Measurements from ENCODE around the gene RBBP4.
"Not testable (repeated sequence)": the region's sequence is repeated elsewhere in the genome, so short reads cannot be mapped to it uniquely, and the experiment has no call there.

Gene RBBP4

GRCh38 chr1:32652244-32652962 is 1.4 kb downstream of the RBBP4 start:
- peaks cover 67% of the 10 kb centered on the region for H3K4me1 Mint-ChIP-seq
- peaks cover 45% of the 10 kb centered on the region for H3K36me3 Mint-ChIP-seq
- no peaks in the 10 kb centered on the region for H3K27me3 Mint-ChIP-seq
- no peak for DNase-seq
- peak overlapping the region; percentile 89 for H3K4me3 Mint-ChIP-seq
- H3K27ac Mint-ChIP-seq: peak overlapping the region; percentile 99
- CTCF ChIA-PET: no interaction called here
- H3K9me3 Mint-ChIP-seq: no peaks in the 10 kb centered on the region

- Mint-ChIP-seq H3K4me3 (no peak overlapping the region), H3K27me3 (no peaks in the 10 kb centered on the region), H3K9me3 (no peaks in the 10 kb centered on the region), H3K36me3 (peaks cover 56% of the 10 kb centered on the region), H3K27ac (no peak overlapping the region), H3K4me1 (peaks cover 29% of the 10 kb centered on the region)
- CTCF ChIA-PET: no interaction called here
- DNase-seq: no peak
Measured at GRCh38 chr1:32659581-32659980, 8.6 kb downstream of the RBBP4 start.

GRCh38 chr1:32665915-32666314 is 14.9 kb downstream of the RBBP4 start:
- H3K27me3 Mint-ChIP-seq: no peaks in the 10 kb centered on the region
- DNase-seq: no peak
- H3K4me3 Mint-ChIP-seq: no peak overlapping the region
- H3K9me3 Mint-ChIP-seq: no peaks in the 10 kb centered on the region
- H3K36me3 Mint-ChIP-seq: peaks cover 49% of the 10 kb centered on the region
- H3K4me1 Mint-ChIP-seq: peaks cover 2% of the 10 kb centered on the region
- H3K27ac Mint-ChIP-seq: no peak overlapping the region
- CTCF ChIA-PET: no interaction called here

GRCh38 chr1:32666901-32667566 is 16.0 kb downstream of the RBBP4 start:
- no peak overlapping the region for H3K27ac Mint-ChIP-seq
- peaks cover 47% of the 10 kb centered on the region for H3K36me3 Mint-ChIP-seq
- H3K9me3 Mint-ChIP-seq: no peaks in the 10 kb centered on the region
- CTCF ChIA-PET: no interaction called here
- no peak for DNase-seq
- H3K27me3 Mint-ChIP-seq: no peaks in the 10 kb centered on the region
- no peak overlapping the region for H3K4me3 Mint-ChIP-seq
- no peaks in the 10 kb centered on the region for H3K4me1 Mint-ChIP-seq

- H3K4me3 Mint-ChIP-seq, CTCF ChIA-PET, DNase-seq, H3K9me3 Mint-ChIP-seq, H3K27ac Mint-ChIP-seq, H3K27me3 Mint-ChIP-seq, H3K4me1 Mint-ChIP-seq: not testable (repeated sequence)
- H3K36me3 Mint-ChIP-seq: peaks cover 59% of the 10 kb centered on the region
Measured at GRCh38 chr1:32668716-32669115, 17.7 kb downstream of the RBBP4 start.

- CTCF ChIA-PET: no interaction called here
- no peaks in the 10 kb centered on the region for H3K9me3 Mint-ChIP-seq
- H3K27me3 Mint-ChIP-seq: no peaks in the 10 kb centered on the region
- H3K36me3 Mint-ChIP-seq: peaks cover 65% of the 10 kb centered on the region
- H3K4me1 Mint-ChIP-seq: no peaks in the 10 kb centered on the region
- no peak overlapping the region for H3K27ac Mint-ChIP-seq
- no peak for DNase-seq
- H3K4me3 Mint-ChIP-seq: no peak overlapping the region
Measured at GRCh38 chr1:32676945-32677344, 25.9 kb downstream of the RBBP4 start.

- H3K9me3 Mint-ChIP-seq, DNase-seq, H3K4me3 Mint-ChIP-seq, H3K27me3 Mint-ChIP-seq, H3K4me1 Mint-ChIP-seq, CTCF ChIA-PET: not testable (repeated sequence)
- Mint-ChIP-seq H3K36me3 (peaks cover 55% of the 10 kb centered on the region), H3K27ac (peak overlapping the region; percentile 24)
Measured at GRCh38 chr1:32679993-32680392, 29.0 kb downstream of the RBBP4 start.

- Mint-ChIP-seq H3K27ac (no peak overlapping the region), H3K9me3 (no peaks in the 10 kb centered on the region), H3K4me3 (no peak overlapping the region), H3K4me1 (no peaks in the 10 kb centered on the region), H3K27me3 (no peaks in the 10 kb centered on the region), H3K36me3 (peaks cover 56% of the 10 kb centered on the region)
- CTCF ChIA-PET: no interaction called here
- no peak for DNase-seq
Measured at GRCh38 chr1:32680642-32681041, 29.6 kb downstream of the RBBP4 start.

- H3K4me1 Mint-ChIP-seq: no peaks in the 10 kb centered on the region
- H3K27ac Mint-ChIP-seq: peak overlapping the region; percentile 37
- H3K4me3 Mint-ChIP-seq: no peak overlapping the region
- CTCF ChIA-PET: no interaction called here
- no peaks in the 10 kb centered on the region for H3K9me3 Mint-ChIP-seq
- peaks cover 57% of the 10 kb centered on the region for H3K36me3 Mint-ChIP-seq
- H3K27me3 Mint-ChIP-seq: no peaks in the 10 kb centered on the region
- DNase-seq: no peak
Measured at GRCh38 chr1:32681509-32681908, 30.5 kb downstream of the RBBP4 start.

GRCh38 chr1:32681999-32682398 is 31.0 kb downstream of the RBBP4 start:
- Mint-ChIP-seq H3K9me3 (no peaks in the 10 kb centered on the region), H3K27ac (no peak overlapping the region), H3K27me3 (no peaks in the 10 kb centered on the region), H3K36me3 (peaks cover 58% of the 10 kb centered on the region), H3K4me3 (no peak overlapping the region), H3K4me1 (no peaks in the 10 kb centered on the region)
- DNase-seq: no peak
- CTCF ChIA-PET: no interaction called here

GRCh38 chr1:32683397-32683796 is 32.4 kb downstream of the RBBP4 start:
- no peak for DNase-seq
- H3K9me3 Mint-ChIP-seq: no peaks in the 10 kb centered on the region
- no peak overlapping the region for H3K27ac Mint-ChIP-seq
- no peaks in the 10 kb centered on the region for H3K27me3 Mint-ChIP-seq
- H3K4me1 Mint-ChIP-seq: no peaks in the 10 kb centered on the region
- CTCF ChIA-PET: no interaction called here
- no peak overlapping the region for H3K4me3 Mint-ChIP-seq
- peaks cover 51% of the 10 kb centered on the region for H3K36me3 Mint-ChIP-seq

GRCh38 chr1:32684167-32684811 is 33.3 kb downstream of the RBBP4 start:
- no peak overlapping the region for H3K4me3 Mint-ChIP-seq
- no peak for DNase-seq
- H3K4me1 Mint-ChIP-seq: no peaks in the 10 kb centered on the region
- no peaks in the 10 kb centered on the region for H3K27me3 Mint-ChIP-seq
- H3K36me3 Mint-ChIP-seq: peaks cover 47% of the 10 kb centered on the region
- no peaks in the 10 kb centered on the region for H3K9me3 Mint-ChIP-seq
- CTCF ChIA-PET: interaction anchor here (1.1 kb wide), 1 partner anchor 28 kb away, joined by 3 read pairs; no protein-coding TSS in a partner anchor
- no peak overlapping the region for H3K27ac Mint-ChIP-seq

GRCh38 chr1:32685498-32685897 is 34.5 kb downstream of the RBBP4 start:
- Mint-ChIP-seq H3K4me3 (no peak overlapping the region), H3K36me3 (peaks cover 37% of the 10 kb centered on the region), H3K27me3 (no peaks in the 10 kb centered on the region), H3K9me3 (no peaks in the 10 kb centered on the region), H3K27ac (no peak overlapping the region), H3K4me1 (no peaks in the 10 kb centered on the region)
- CTCF ChIA-PET: no interaction called here
- no peak for DNase-seq

GRCh38 chr1:32686387-32686786 is 35.4 kb downstream of the RBBP4 start:
- Mint-ChIP-seq H3K27me3 (no peaks in the 10 kb centered on the region), H3K9me3 (no peaks in the 10 kb centered on the region), H3K4me1 (no peaks in the 10 kb centered on the region), H3K36me3 (peaks cover 28% of the 10 kb centered on the region), H3K4me3 (no peak overlapping the region), H3K27ac (no peak overlapping the region)
- DNase-seq: no peak
- CTCF ChIA-PET: no interaction called here

Measured in activated naive CD4-positive, alpha-beta T cell treated with anti-CD3 and anti-CD28 coated beads, Interleukin-2, amount 10 ng/mL, durations not matched to agents 7 days and 5 days (primary cell).